ENCODE data around the gene LURAP1L.

Gene LURAP1L

GRCh38 chr9:12851341-12852090, 76.7 kb downstream of the LURAP1L start:
- Histone ChIP-seq H3K27me3 (replicated peaks; ENCODE audit: control insufficient read depth, insufficient read depth, low read length) (no peaks in the 10 kb centered on the region), H3K36me3 (ENCODE audit: control insufficient read depth, insufficient read depth, low read length) (no peaks in the 10 kb centered on the region), H3K4me3 (replicated peaks; ENCODE audit: low read depth, low read length) (no peak overlapping the region)
- DNase-seq (ENCODE audit: extremely low read depth, insufficient read length): no peak
- no peak for TF ChIP-seq CTCF (IDR thresholded peaks at IDR 0.05; ENCODE audit: insufficient read depth, low read length, poor library complexity, severe bottlenecking)

GRCh38 chr9:12853051-12853450, 78.2 kb downstream of the LURAP1L start:
- H3K27me3 ChIP-seq (replicated peaks; ENCODE audit: control insufficient read depth, insufficient read depth, low read length): no peaks in the 10 kb centered on the region
- DNase-seq (ENCODE audit: extremely low read depth, insufficient read length): no peak
- no peak for TF ChIP-seq CTCF (IDR thresholded peaks at IDR 0.05; ENCODE audit: insufficient read depth, low read length, poor library complexity, severe bottlenecking)
- no peak overlapping the region for H3K4me3 ChIP-seq (replicated peaks; ENCODE audit: low read depth, low read length)
- H3K36me3 ChIP-seq (ENCODE audit: control insufficient read depth, insufficient read depth, low read length): no peaks in the 10 kb centered on the region

- Histone ChIP-seq H3K4me3 (replicated peaks; ENCODE audit: low read depth, low read length) (no peak overlapping the region), H3K27me3 (replicated peaks; ENCODE audit: control insufficient read depth, insufficient read depth, low read length) (no peaks in the 10 kb centered on the region), H3K36me3 (ENCODE audit: control insufficient read depth, insufficient read depth, low read length) (no peaks in the 10 kb centered on the region)
- no peak for TF ChIP-seq CTCF (IDR thresholded peaks at IDR 0.05; ENCODE audit: insufficient read depth, low read length, poor library complexity, severe bottlenecking)
- peak; percentile 8 for DNase-seq (ENCODE audit: extremely low read depth, insufficient read length)
Observed at GRCh38 chr9:12854221-12854620, 79.4 kb downstream of the LURAP1L start.

- Histone ChIP-seq H3K4me3 (replicated peaks; ENCODE audit: low read depth, low read length) (no peak overlapping the region), H3K27me3 (replicated peaks; ENCODE audit: control insufficient read depth, insufficient read depth, low read length) (no peaks in the 10 kb centered on the region), H3K36me3 (ENCODE audit: control insufficient read depth, insufficient read depth, low read length) (no peaks in the 10 kb centered on the region)
- DNase-seq (ENCODE audit: extremely low read depth, insufficient read length): no peak
- TF ChIP-seq CTCF (IDR thresholded peaks at IDR 0.05; ENCODE audit: insufficient read depth, low read length, poor library complexity, severe bottlenecking): no peak
Observed at GRCh38 chr9:12855066-12855465, 80.2 kb downstream of the LURAP1L start.

GRCh38 chr9:12856603-12857002, 81.8 kb downstream of the LURAP1L start:
- DNase-seq (ENCODE audit: extremely low read depth, insufficient read length): no peak
- Histone ChIP-seq H3K36me3 (ENCODE audit: control insufficient read depth, insufficient read depth, low read length) (no peaks in the 10 kb centered on the region), H3K4me3 (replicated peaks; ENCODE audit: low read depth, low read length) (no peak overlapping the region), H3K27me3 (replicated peaks; ENCODE audit: control insufficient read depth, insufficient read depth, low read length) (no peaks in the 10 kb centered on the region)
- TF ChIP-seq CTCF (IDR thresholded peaks at IDR 0.05; ENCODE audit: insufficient read depth, low read length, poor library complexity, severe bottlenecking): no peak

Measured in GM06990 (cell line).